ENCODE data around the gene LDLRAD3. TPM values are rescaled to one million over a fixed set of nuclear protein-coding genes. Genes with fewer than 3 reads are reported as not detected.

LDLRAD3 gene
- total RNA-seq, 1 experiment from 2014 or later, result 14.6 TPM

- no peak for DNase-seq (ENCODE audit: low spot score)
These were observed 11.8 kb downstream of the LDLRAD3 start for GRCh38 chr11:35955636-35956035.

GRCh38 chr11:35962369-35963138, 18.7 kb downstream of the LDLRAD3 start:
- DNase-seq (ENCODE audit: low spot score), result no peak

- no peak for DNase-seq (ENCODE audit: low spot score)
These were observed 20.0 kb downstream of the LDLRAD3 start for GRCh38 chr11:35963911-35964310.

GRCh38 chr11:35964841-35965240, 21.0 kb downstream of the LDLRAD3 start:
- DNase-seq (ENCODE audit: low spot score), result no peak

- DNase-seq (ENCODE audit: low spot score), result no peak
These were observed 23.2 kb downstream of the LDLRAD3 start for GRCh38 chr11:35967042-35967441.

GRCh38 chr11:35968386-35969088, 24.7 kb downstream of the LDLRAD3 start:
- no peak for DNase-seq (ENCODE audit: low spot score)

- no peak for DNase-seq (ENCODE audit: low spot score)
These were observed 25.5 kb downstream of the LDLRAD3 start for GRCh38 chr11:35969089-35970042.

GRCh38 chr11:35970445-35970844, 26.6 kb downstream of the LDLRAD3 start:
- no peak for DNase-seq (ENCODE audit: low spot score)

GRCh38 chr11:35971841-35972422, 28.1 kb downstream of the LDLRAD3 start:
- no peak for DNase-seq (ENCODE audit: low spot score)

- DNase-seq (ENCODE audit: low spot score), result no peak
These were observed 31.2 kb downstream of the LDLRAD3 start for GRCh38 chr11:35974882-35975589.

GRCh38 chr11:35976434-35976833, 32.6 kb downstream of the LDLRAD3 start:
- DNase-seq (ENCODE audit: low spot score), result no peak

GRCh38 chr11:35978183-35978582, 34.3 kb downstream of the LDLRAD3 start:
- no peak for DNase-seq (ENCODE audit: low spot score)

- DNase-seq (ENCODE audit: low spot score), result no peak
These were observed 35.0 kb downstream of the LDLRAD3 start for GRCh38 chr11:35978891-35979290.

- DNase-seq (ENCODE audit: low spot score), result no peak
These were observed 37.0 kb downstream of the LDLRAD3 start for GRCh38 chr11:35980686-35981390.

GRCh38 chr11:35981581-35981980, 37.7 kb downstream of the LDLRAD3 start:
- DNase-seq (ENCODE audit: low spot score), result no peak

- no peak for DNase-seq (ENCODE audit: low spot score)
These were observed 38.2 kb downstream of the LDLRAD3 start for GRCh38 chr11:35982061-35982460.

- DNase-seq (ENCODE audit: low spot score), result no peak
These were observed 40.1 kb downstream of the LDLRAD3 start for GRCh38 chr11:35983981-35984380.

GRCh38 chr11:35986947-35987346, 43.1 kb downstream of the LDLRAD3 start:
- DNase-seq (ENCODE audit: low spot score), result no peak

GRCh38 chr11:35990170-35990569, 46.3 kb downstream of the LDLRAD3 start:
- no peak for DNase-seq (ENCODE audit: low spot score)

- DNase-seq (ENCODE audit: low spot score), result no peak
These were observed 47.0 kb downstream of the LDLRAD3 start for GRCh38 chr11:35990816-35991215.

All from A172 (cell line).